ENCODE data around the gene ATG101. TPM values are rescaled to one million over a fixed set of nuclear protein-coding genes. Genes with fewer than 3 reads are reported as not detected.

Gene ATG101
- total and polyA plus RNA-seq, 4 donors, result 12.9 to 31.8 (median 29.4) TPM

DNA sequence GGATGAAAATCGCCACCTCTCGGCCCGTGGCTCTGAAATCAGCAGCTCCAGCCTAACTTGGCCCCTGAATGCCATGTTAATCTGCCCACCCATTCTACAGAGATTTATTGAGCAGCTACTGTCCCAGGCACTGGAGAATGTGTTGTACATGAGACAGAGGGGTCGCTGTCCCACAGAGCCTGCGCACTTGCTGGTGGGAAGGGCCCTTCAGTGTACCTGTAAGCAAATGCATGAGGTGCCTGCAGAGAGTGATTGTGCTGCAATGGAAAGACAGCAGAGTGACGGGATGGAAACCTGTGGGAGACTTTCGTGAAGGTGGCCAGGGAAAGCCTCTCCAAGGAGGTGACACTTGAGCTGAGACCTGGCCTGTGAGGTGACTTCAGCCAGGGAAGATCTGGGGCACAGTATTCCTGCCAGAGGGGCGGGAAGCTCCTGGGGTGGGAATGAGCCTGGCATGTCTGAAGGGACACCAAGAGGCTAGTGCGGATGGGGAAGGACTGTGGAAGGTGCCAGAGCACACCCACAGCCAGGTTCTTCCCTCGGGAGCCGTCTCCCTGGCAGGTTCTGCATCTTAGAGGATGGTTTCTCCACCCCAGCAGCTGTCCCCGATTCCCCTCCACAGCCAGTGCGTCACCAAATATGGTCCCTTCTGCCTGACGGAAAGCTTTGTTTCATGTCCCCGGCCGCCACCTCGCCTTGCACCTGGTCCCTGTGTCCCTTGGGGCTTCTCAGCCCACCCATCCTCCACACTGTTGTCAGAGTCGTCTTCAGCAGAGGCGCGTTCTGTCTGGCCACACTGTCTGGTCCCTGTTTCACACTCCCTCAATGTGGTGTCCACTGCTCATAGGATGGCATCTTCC, 18.4 kb downstream of the ATG101 start:
- Histone ChIP-seq H3K4me1 (ENCODE audit: control insufficient read depth in 4 of 4, insufficient read depth in 4 of 4, low read length in 3 of 4) (peaks cover 0 to 17% (median 12%) of the 10 kb centered on the region in 4 donors), H3K9ac (ENCODE audit: low read depth in 1 of 2, low read length in 2 of 2) (no peak overlapping the region), H3K4me3 (ENCODE audit: low read depth in 1 of 3, low read length in 3 of 3) (no peak overlapping the region), H3K27ac (ENCODE audit: low read depth in 1 of 2, low read length in 2 of 2) (no peak overlapping the region), H3K9me3 (ENCODE audit: control insufficient read depth in 4 of 4, low read length in 3 of 4) (no peaks in the 10 kb centered on the region), H3K27me3 (ENCODE audit: control insufficient read depth in 4 of 4, insufficient read depth in 4 of 4, low read length in 3 of 4) (no peaks in the 10 kb centered on the region), H3K36me3 (ENCODE audit: control insufficient read depth in 4 of 4, insufficient read depth in 3 of 4, low read depth in 1 of 4, low read length in 3 of 4) (no peaks in the 10 kb centered on the region)
- no peak for TF ChIP-seq FOXA1 (IDR thresholded peaks at IDR 0.05)
- TF ChIP-seq GABPA (IDR thresholded peaks at IDR 0.05 in 1 of 2, conservative IDR thresholded peaks at IDR 0.05 in 1 of 2), result no peak
- TF ChIP-seq CTCF (IDR thresholded peaks at IDR 0.05; ENCODE audit: low read depth, low read length, missing input control), result no peak
- TF ChIP-seq HNF4A (conservative IDR thresholded peaks at IDR 0.05), result no peak
- TF ChIP-seq YY1 (IDR thresholded peaks at IDR 0.05), result no peak
- TF ChIP-seq FOXA2 (IDR thresholded peaks at IDR 0.05), result no peak
- TF ChIP-seq ZBTB33 (IDR thresholded peaks at IDR 0.05), result no peak
- 93% methylated on average over 20 of the region's 20 CpGs for WGBS
- no peak for DNase-seq (ENCODE audit: low spot score)

- no peak overlapping the region for H3K9ac ChIP-seq (ENCODE audit: low read depth in 1 of 2, low read length in 2 of 2)
- no peak for TF ChIP-seq FOXA1 (IDR thresholded peaks at IDR 0.05)
- TF ChIP-seq JUND (IDR thresholded peaks at IDR 0.05), result no peak
- H3K4me1 ChIP-seq (ENCODE audit: control insufficient read depth in 4 of 4, insufficient read depth in 4 of 4, low read length in 3 of 4), result peaks cover 0 to 16% (median 13%) of the 10 kb centered on the region in 4 donors
- no peak overlapping the region for H3K27ac ChIP-seq (ENCODE audit: low read depth in 1 of 2, low read length in 2 of 2)
- no peaks in the 10 kb centered on the region for H3K27me3 ChIP-seq (ENCODE audit: control insufficient read depth in 4 of 4, insufficient read depth in 4 of 4, low read length in 3 of 4)
- no peak overlapping the region for H3K4me3 ChIP-seq (ENCODE audit: low read depth in 1 of 3, low read length in 3 of 3)
- H3K9me3 ChIP-seq (ENCODE audit: control insufficient read depth in 4 of 4, low read length in 3 of 4), result no peaks in the 10 kb centered on the region
- WGBS, result 91% methylated on average over 11 of the region's 11 CpGs
- no peak for DNase-seq (ENCODE audit: low spot score)
- H3K36me3 ChIP-seq (ENCODE audit: control insufficient read depth in 4 of 4, insufficient read depth in 3 of 4, low read depth in 1 of 4, low read length in 3 of 4), result no peaks in the 10 kb centered on the region
Measured at GRCh38 chr12:52089491-52089890, 19.7 kb downstream of the ATG101 start.

- Histone ChIP-seq H3K4me3 (ENCODE audit: low read depth in 1 of 3, low read length in 3 of 3) (no peak overlapping the region), H3K9ac (ENCODE audit: low read depth in 1 of 2, low read length in 2 of 2) (no peak overlapping the region), H3K27me3 (ENCODE audit: control insufficient read depth in 4 of 4, insufficient read depth in 4 of 4, low read length in 3 of 4) (no peaks in the 10 kb centered on the region), H3K36me3 (ENCODE audit: control insufficient read depth in 4 of 4, insufficient read depth in 3 of 4, low read depth in 1 of 4, low read length in 3 of 4) (no peaks in the 10 kb centered on the region), H3K27ac (ENCODE audit: low read depth in 1 of 2, low read length in 2 of 2) (no peak overlapping the region), H3K9me3 (ENCODE audit: control insufficient read depth in 4 of 4, low read length in 3 of 4) (no peaks in the 10 kb centered on the region), H3K4me1 (ENCODE audit: control insufficient read depth in 4 of 4, insufficient read depth in 4 of 4, low read length in 3 of 4) (peaks cover 0 to 19% (median 14%) of the 10 kb centered on the region in 4 donors)
- TF ChIP-seq JUND (IDR thresholded peaks at IDR 0.05) (no peak), NR2F2 (IDR thresholded peaks at IDR 0.05) (no peak), FOXA1 (IDR thresholded peaks at IDR 0.05) (no peak), RAD21 (IDR thresholded peaks at IDR 0.05) (no peak), HNF4A (conservative IDR thresholded peaks at IDR 0.05) (no peak), GABPA (IDR thresholded peaks at IDR 0.05 in 1 of 2, conservative IDR thresholded peaks at IDR 0.05 in 1 of 2) (no peak)
- TF ChIP-seq, protein P1, sequence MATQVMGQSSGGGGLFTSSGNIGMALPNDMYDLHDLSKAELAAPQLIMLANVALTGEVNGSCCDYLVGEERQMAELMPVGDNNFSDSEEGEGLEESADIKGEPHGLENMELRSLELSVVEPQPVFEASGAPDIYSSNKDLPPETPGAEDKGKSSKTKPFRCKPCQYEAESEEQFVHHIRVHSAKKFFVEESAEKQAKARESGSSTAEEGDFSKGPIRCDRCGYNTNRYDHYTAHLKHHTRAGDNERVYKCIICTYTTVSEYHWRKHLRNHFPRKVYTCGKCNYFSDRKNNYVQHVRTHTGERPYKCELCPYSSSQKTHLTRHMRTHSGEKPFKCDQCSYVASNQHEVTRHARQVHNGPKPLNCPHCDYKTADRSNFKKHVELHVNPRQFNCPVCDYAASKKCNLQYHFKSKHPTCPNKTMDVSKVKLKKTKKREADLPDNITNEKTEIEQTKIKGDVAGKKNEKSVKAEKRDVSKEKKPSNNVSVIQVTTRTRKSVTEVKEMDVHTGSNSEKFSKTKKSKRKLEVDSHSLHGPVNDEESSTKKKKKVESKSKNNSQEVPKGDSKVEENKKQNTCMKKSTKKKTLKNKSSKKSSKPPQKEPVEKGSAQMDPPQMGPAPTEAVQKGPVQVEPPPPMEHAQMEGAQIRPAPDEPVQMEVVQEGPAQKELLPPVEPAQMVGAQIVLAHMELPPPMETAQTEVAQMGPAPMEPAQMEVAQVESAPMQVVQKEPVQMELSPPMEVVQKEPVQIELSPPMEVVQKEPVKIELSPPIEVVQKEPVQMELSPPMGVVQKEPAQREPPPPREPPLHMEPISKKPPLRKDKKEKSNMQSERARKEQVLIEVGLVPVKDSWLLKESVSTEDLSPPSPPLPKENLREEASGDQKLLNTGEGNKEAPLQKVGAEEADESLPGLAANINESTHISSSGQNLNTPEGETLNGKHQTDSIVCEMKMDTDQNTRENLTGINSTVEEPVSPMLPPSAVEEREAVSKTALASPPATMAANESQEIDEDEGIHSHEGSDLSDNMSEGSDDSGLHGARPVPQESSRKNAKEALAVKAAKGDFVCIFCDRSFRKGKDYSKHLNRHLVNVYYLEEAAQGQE (IDR thresholded peaks at IDR 0.05), result no peak
- DNase-seq (ENCODE audit: low spot score), result no peak
- 89% methylated on average over 10 of the region's 10 CpGs for WGBS
Measured at GRCh38 chr12:52090291-52090690, 20.5 kb downstream of the ATG101 start.

Data from liver (tissue), 9 donors.